PFSK-1 (cell line): ENCODE measurements around the gene NECTIN1.

Source experiments
- FOXP2 ChIP-seq: optimal IDR thresholded peaks from 2 replicates; pipeline ENCODE3; 2011; ENCODE audit warnings: borderline replicate concordance, control low read depth, inconsistent platforms; ENCODE audit not compliant: insufficient read depth; ENCODE audit errors: extremely low read length, extremely low read depth
- POLR2AphosphoS5 ChIP-seq: IDR thresholded peaks from 2 replicates; pipeline ENCODE4 v1.6.1; 2012; ENCODE audit warnings: low read depth, mild to moderate bottlenecking, control low read depth, low read length, moderate library complexity
- SIN3A ChIP-seq: IDR thresholded peaks from 2 replicates; pipeline ENCODE4 v1.6.1; 2012; ENCODE audit warnings: mild to moderate bottlenecking, low read length, moderate library complexity, borderline replicate concordance; ENCODE audit not compliant: insufficient read depth
- TAF1 ChIP-seq: IDR thresholded peaks from 2 replicates; pipeline ENCODE4 v1.6.1; 2012; ENCODE audit warnings: low read length, control low read depth, borderline replicate concordance; ENCODE audit not compliant: insufficient read depth
- TF ChIP-seq, protein P1 (sequence below), 2 experiments: IDR thresholded peaks; 2 replicates each; pipeline versions ENCODE4 v1.6.1 to v1.8.0; 2011 to 2012; ENCODE audit warnings: low read depth in 2 of 2, low read length in 2 of 2, control low read depth in 1 of 2, inconsistent platforms in 1 of 2, mild to moderate bottlenecking in 1 of 2, moderate library complexity in 1 of 2; ENCODE audit not compliant: insufficient read depth in 1 of 2

Gene NECTIN1

DNA sequence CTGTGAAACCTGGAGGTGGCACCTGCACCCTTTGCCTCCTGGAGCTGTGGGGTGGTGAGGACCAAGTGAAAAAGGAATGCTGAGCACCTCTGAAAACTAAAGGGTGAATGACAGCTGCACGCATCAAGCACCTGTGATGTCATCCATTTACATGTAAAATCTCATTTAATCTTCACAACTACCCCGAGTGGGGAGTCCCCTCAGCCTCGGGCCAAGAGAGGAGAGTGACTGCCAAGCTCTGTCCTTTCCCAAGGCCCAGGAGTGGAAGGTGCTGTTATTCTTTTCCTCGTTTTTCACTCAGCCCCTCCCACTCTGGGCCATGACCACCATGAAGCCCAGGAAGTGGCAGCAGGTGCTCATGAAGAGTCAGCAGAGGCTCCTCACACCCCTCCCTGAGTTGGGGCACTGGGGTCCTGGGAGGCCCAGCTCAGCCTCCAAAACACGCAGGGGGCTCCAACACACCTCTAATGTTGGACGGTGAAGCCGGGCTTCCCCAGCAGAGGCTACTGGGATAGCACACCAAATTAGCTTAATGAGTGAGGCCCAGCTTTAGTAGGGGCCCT is 35.7 kb downstream of the NECTIN1 start:
- no peak for TF ChIP-seq POLR2AphosphoS5
- no peak for TF ChIP-seq SIN3A
- TF ChIP-seq, protein P1, sequence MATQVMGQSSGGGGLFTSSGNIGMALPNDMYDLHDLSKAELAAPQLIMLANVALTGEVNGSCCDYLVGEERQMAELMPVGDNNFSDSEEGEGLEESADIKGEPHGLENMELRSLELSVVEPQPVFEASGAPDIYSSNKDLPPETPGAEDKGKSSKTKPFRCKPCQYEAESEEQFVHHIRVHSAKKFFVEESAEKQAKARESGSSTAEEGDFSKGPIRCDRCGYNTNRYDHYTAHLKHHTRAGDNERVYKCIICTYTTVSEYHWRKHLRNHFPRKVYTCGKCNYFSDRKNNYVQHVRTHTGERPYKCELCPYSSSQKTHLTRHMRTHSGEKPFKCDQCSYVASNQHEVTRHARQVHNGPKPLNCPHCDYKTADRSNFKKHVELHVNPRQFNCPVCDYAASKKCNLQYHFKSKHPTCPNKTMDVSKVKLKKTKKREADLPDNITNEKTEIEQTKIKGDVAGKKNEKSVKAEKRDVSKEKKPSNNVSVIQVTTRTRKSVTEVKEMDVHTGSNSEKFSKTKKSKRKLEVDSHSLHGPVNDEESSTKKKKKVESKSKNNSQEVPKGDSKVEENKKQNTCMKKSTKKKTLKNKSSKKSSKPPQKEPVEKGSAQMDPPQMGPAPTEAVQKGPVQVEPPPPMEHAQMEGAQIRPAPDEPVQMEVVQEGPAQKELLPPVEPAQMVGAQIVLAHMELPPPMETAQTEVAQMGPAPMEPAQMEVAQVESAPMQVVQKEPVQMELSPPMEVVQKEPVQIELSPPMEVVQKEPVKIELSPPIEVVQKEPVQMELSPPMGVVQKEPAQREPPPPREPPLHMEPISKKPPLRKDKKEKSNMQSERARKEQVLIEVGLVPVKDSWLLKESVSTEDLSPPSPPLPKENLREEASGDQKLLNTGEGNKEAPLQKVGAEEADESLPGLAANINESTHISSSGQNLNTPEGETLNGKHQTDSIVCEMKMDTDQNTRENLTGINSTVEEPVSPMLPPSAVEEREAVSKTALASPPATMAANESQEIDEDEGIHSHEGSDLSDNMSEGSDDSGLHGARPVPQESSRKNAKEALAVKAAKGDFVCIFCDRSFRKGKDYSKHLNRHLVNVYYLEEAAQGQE (IDR thresholded peaks at IDR 0.05; ENCODE audit: insufficient read depth in 1 of 2, low read depth in 2 of 2, low read length in 2 of 2): no peak
- no peak for TF ChIP-seq TAF1
- TF ChIP-seq FOXP2: no peak

DNA sequence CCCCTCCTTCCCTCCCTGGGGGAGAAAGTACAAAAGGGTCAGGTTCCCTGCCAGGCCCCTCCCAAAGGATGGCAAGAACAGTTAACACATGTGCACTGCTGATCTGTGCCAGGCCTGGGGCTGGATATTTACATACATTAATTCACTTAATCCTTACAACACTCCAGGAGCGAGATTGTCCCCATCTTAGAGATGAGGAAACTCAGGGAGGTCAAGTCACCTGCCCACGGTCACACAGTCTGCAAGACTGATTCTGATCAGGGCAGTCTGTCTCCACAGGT is 36.5 kb downstream of the NECTIN1 start:
- TF ChIP-seq, protein P1 (IDR thresholded peaks at IDR 0.05; ENCODE audit: insufficient read depth in 1 of 2, low read depth in 2 of 2, low read length in 2 of 2): no peak
- no peak for TF ChIP-seq SIN3A
- no peak for TF ChIP-seq POLR2AphosphoS5
- no peak for TF ChIP-seq FOXP2
- TF ChIP-seq TAF1: no peak

DNA sequence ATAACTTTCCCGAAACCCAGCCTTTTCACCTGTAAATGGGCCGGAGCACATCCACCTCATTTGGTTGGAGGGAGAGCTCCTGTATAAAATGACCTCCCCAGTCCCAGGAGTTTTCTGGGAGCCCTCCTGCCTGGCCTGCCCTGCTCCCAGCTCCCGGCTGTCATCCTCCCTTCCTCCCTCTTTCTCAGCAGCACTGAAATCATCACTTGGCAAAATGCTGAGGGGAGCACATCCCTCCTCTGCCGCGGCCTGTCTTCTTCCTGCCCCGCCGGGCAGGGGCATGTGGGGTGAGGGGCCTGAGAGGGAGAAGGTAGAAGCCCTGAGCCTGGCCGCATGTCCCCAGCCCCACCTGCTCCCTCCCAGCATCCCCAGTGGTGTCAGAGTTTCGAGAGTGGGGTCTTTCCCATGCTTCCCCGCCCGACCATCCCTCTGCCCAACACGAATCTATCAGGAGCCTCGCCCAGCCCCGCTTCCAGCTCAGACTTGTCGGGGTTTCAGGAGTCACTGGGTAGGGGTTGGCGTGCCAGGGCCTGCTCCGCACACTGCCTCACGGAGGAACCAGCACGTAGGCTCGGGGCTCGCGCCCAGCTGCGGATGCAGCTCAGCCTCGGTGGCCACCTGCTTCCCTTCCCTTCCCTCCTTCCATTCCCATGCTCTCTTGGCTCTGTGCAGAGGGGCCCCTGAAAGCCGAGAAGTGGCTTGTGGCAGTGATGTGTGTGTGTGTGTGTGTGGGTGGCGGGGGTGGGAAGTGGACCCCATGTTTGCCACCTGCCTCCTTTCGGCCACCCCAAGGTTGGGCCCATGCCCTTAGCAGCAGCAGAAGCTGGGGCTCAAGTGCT is 37.1 kb downstream of the NECTIN1 start:
- no peak for TF ChIP-seq SIN3A
- no peak for TF ChIP-seq POLR2AphosphoS5
- no peak for TF ChIP-seq TAF1

DNA sequence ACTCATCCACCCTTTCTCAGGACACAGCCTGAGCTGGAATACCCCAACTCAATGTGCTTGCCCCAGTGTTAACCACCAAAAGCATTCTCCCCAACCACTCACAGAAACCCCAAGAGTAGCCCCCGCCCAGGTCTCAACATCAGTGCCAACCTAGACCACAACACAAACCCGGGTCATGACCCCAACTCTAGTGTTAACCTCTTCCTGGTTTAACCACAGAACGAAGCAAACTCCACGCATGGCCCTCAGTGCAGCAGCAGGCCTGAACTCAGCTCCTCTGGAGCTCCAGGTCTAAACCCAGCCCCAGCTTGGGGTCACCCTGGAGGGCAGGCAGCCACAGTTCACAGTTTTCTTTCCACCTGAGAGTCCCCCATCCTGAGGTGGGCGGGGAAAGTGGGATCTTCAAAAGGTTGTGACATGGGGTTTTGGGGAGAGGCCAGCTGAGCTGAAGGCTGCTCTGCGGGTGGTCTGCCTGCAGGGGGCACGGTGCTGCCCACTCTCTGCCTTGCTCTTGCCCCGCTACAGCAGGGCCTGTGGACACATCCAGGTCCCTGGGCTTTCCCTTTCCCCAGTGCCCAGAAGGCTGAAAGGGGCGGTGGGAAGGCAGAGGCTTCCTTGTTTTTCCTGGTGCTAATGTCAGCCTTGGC is 37.9 kb downstream of the NECTIN1 start:
- TF ChIP-seq SIN3A (no peak), FOXP2 (no peak), POLR2AphosphoS5 (no peak), TAF1 (no peak)
- TF ChIP-seq, protein P1 (IDR thresholded peaks at IDR 0.05; ENCODE audit: insufficient read depth in 1 of 2, low read depth in 2 of 2, low read length in 2 of 2): no peak

DNA sequence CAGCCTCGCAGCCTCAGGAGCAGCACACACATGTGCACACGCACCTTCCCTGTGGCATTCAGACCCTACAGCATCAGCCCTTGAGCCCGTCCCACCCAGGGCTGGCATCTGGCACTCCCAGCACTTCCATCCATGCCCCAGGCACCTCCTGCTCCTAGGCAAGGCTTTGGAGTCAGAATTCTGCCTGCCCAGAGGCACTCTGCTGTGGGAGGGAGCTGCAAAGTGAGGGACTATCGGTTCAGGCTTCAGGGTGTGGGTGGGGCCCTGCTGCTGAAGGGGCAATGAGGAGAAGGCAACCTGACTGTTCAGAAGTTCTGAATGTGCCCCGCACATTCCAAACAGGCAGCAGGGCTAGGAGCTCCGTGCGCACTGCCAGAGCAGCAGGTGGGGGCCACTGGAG is 39.7 kb downstream of the NECTIN1 start:
- TF ChIP-seq SIN3A: no peak

DNA sequence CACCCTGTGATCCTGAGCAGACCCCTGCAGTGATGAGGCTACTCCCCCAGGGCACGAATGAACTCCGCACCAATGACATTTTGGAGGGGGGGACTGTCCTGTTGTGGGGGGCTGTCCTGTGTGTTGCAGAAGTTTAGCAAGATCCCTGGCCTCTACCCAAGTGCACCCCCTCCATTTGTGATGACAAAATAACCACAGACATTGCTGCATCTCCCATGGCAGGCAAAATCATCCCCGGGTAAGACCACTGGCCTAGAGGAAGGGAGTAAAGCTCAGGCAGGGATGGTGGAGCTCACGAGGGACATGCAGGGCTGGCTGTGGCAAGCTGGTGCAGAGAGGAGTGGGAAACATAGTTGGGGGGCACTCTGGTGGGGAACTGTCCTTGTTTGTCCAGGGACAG is 40.6 kb downstream of the NECTIN1 start:
- TF ChIP-seq TAF1: no peak
- TF ChIP-seq FOXP2: no peak
- TF ChIP-seq, protein P1 (IDR thresholded peaks at IDR 0.05; ENCODE audit: insufficient read depth in 1 of 2, low read depth in 2 of 2, low read length in 2 of 2): no peak
- TF ChIP-seq SIN3A: no peak
- no peak for TF ChIP-seq POLR2AphosphoS5
